HK-2 (cell line): ENCODE data around the gene STOX2.
A peak's percentile ranks its signal among the peaks of the same experiment; 100 is the strongest.
"Not testable (repeated sequence)": the region's sequence is repeated elsewhere in the genome, so short reads cannot be mapped to it uniquely, and the experiment has no call there.

Source experiments
- DNase-seq: peaks from one replicate; pipeline ENCODE4 v3.0.0-alpha.2; 2018; ENCODE audit not compliant: unreplicated experiment

The STOX2 gene

GRCh38 chr4:184019667-184020623, 114.8 kb downstream of the STOX2 start:
- DNase-seq = no peak

GRCh38 chr4:184021389-184021788, 116.3 kb downstream of the STOX2 start:
- no peak for DNase-seq

GRCh38 chr4:184022679-184023383, 117.7 kb downstream of the STOX2 start:
- DNase-seq = no peak

- DNase-seq = no peak
Observed at GRCh38 chr4:184024637-184025036, 119.5 kb downstream of the STOX2 start.

- DNase-seq = no peak
Observed at GRCh38 chr4:184028561-184029374, 123.7 kb downstream of the STOX2 start.

- DNase-seq = no peak
Observed at GRCh38 chr4:184030036-184030435, 124.9 kb downstream of the STOX2 start.

- DNase-seq = no peak
Observed at GRCh38 chr4:184030764-184031163, 125.7 kb downstream of the STOX2 start.

- DNase-seq = no peak
Observed at GRCh38 chr4:184032091-184032490, 127.0 kb downstream of the STOX2 start.

GRCh38 chr4:184039963-184040383, 134.9 kb downstream of the STOX2 start:
- no peak for DNase-seq

GRCh38 chr4:184041156-184041555, 136.0 kb downstream of the STOX2 start:
- DNase-seq = no peak

GRCh38 chr4:184046148-184046547, 141.0 kb downstream of the STOX2 start:
- no peak for DNase-seq

- not testable (repeated sequence) for DNase-seq
Observed at GRCh38 chr4:184051262-184051661, 146.2 kb downstream of the STOX2 start.

- DNase-seq = no peak
Observed at GRCh38 chr4:184052616-184053015, 147.5 kb downstream of the STOX2 start.

- no peak for DNase-seq
Observed at GRCh38 chr4:184053434-184053833, 148.3 kb downstream of the STOX2 start.

- DNase-seq = no peak
Observed at GRCh38 chr4:184056877-184057276, 151.8 kb downstream of the STOX2 start.

- no peak for DNase-seq
Observed at GRCh38 chr4:184058026-184058425, 152.9 kb downstream of the STOX2 start.

GRCh38 chr4:184059099-184059498, 154.0 kb downstream of the STOX2 start:
- no peak for DNase-seq

- DNase-seq = no peak
Observed at GRCh38 chr4:184061582-184061981, 156.5 kb downstream of the STOX2 start.

- DNase-seq = no peak
Observed at GRCh38 chr4:184062769-184063168, 157.7 kb downstream of the STOX2 start.

- DNase-seq = no peak
Observed at GRCh38 chr4:184064877-184065276, 159.8 kb downstream of the STOX2 start.

- peak; percentile 11 for DNase-seq
Observed at GRCh38 chr4:184066584-184067300, 161.6 kb downstream of the STOX2 start.
